Loucy (cell line): ENCODE data around the gene UBE4B.

Experiments used
- H2AFZ ChIP-seq: fragments of 200-600 bp; sonication (generic); 2 replicates; pipeline ENCODE4 v1.6.0; 2016; ENCODE audit warnings: antibody characterized with exemption, mild to moderate bottlenecking, low read length, moderate library complexity
- H3F3A ChIP-seq: fragments of 200-600 bp; 2 replicates; pipeline ENCODE4 v1.6.0; 2016; ENCODE audit warnings: antibody characterized with exemption, low read depth, mild to moderate bottlenecking
- H3K27me3 ChIP-seq: fragments of 200-600 bp; sonication (generic); 2 replicates; pipeline ENCODE4 v1.6.1; 2014; ENCODE audit warnings: low read length, mild to moderate bottlenecking; ENCODE audit not compliant: insufficient read depth, poor library complexity, severe bottlenecking
- H3K36me3 ChIP-seq: fragments of 200-600 bp; sonication (generic); 2 replicates; pipeline ENCODE4 v1.6.1; 2016; ENCODE audit warnings: low read length; ENCODE audit not compliant: insufficient read depth
- H3K4me1 ChIP-seq: fragments of 200-600 bp; sonication (generic); 2 replicates; pipeline ENCODE4 v1.5.1; 2014; ENCODE audit warnings: low read length, mild to moderate bottlenecking; ENCODE audit not compliant: insufficient read depth, poor library complexity, severe bottlenecking
- H3K4me2 ChIP-seq: fragments of 200-600 bp; sonication (generic); 2 replicates; pipeline ENCODE4 v1.6.0; 2014; ENCODE audit warnings: antibody characterized with exemption, low read length, low read depth, mild to moderate bottlenecking; ENCODE audit not compliant: poor library complexity, severe bottlenecking
- H3K4me3 ChIP-seq: fragments of 200-600 bp; sonication (generic); 2 replicates; pipeline ENCODE4 v1.5.1; 2014; ENCODE audit warnings: low read length, mild to moderate bottlenecking, mixed read lengths; ENCODE audit not compliant: poor library complexity, severe bottlenecking
- H3K79me2 ChIP-seq: fragments of 200-600 bp; sonication (generic); 2 replicates; pipeline ENCODE4 v1.6.1; 2014; ENCODE audit warnings: low read length; ENCODE audit not compliant: insufficient read depth
- H3K9ac ChIP-seq: fragments of 200-600 bp; sonication (generic); 2 replicates; pipeline ENCODE4 v1.6.0; 2014; ENCODE audit warnings: mild to moderate bottlenecking, low read depth, low read length, moderate library complexity; ENCODE audit not compliant: poor library complexity, severe bottlenecking
- H3K9me2 ChIP-seq: fragments of 200-600 bp; sonication (generic); replicated peaks from 2 replicates; pipeline ENCODE4 v1.6.1; 2016; ENCODE audit warnings: low read depth, low read length, mixed read lengths
- H3K9me3 ChIP-seq: fragments of 200-600 bp; sonication (generic); 2 replicates; pipeline ENCODE4 v1.6.1; 2014; ENCODE audit warnings: mild to moderate bottlenecking, antibody characterized with exemption, low read length, low read depth; ENCODE audit not compliant: insufficient read depth
- H4K20me1 ChIP-seq: fragments of 200-600 bp; sonication (generic); 2 replicates; pipeline ENCODE4 v1.6.0; 2014; ENCODE audit warnings: antibody characterized with exemption, low read length, mild to moderate bottlenecking; ENCODE audit not compliant: insufficient read depth, poor library complexity, severe bottlenecking
- EZH2phosphoT487 ChIP-seq: fragments of 200-600 bp; IDR thresholded peaks from 2 replicates; pipeline ENCODE4 v1.6.1; 2018; ENCODE audit warnings: antibody characterized with exemption, mild to moderate bottlenecking, moderate library complexity, borderline replicate concordance
- TF ChIP-seq, protein P1 (sequence below): fragments of 200-600 bp; sonication (generic); conservative IDR thresholded peaks from 2 replicates; pipeline ENCODE4 v1.5.1; 2014; ENCODE audit warnings: mild to moderate bottlenecking, antibody characterized with exemption, low read length

Gene UBE4B

DNA sequence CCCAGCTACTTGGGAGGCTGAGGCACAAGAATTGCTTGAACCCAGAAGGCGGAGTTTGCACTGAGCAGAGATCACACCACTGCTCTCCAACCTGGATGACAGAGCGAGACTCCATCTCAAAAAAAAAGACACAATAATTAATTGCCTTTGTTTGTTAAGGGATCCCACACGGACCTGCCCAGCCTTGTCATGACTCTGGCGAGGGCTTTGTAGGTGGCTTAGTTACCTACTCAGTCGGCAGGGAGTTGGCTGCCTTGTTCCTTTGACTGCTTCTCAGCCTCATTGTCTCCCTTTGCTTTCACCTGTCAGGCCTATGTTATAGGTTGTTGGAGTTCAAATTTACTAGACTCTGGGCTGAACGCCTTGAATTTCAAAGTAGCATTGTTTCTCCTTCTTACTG, 82.0 kb downstream of the UBE4B start:
- H3K79me2 ChIP-seq = no peaks in the 10 kb centered on the region

DNA sequence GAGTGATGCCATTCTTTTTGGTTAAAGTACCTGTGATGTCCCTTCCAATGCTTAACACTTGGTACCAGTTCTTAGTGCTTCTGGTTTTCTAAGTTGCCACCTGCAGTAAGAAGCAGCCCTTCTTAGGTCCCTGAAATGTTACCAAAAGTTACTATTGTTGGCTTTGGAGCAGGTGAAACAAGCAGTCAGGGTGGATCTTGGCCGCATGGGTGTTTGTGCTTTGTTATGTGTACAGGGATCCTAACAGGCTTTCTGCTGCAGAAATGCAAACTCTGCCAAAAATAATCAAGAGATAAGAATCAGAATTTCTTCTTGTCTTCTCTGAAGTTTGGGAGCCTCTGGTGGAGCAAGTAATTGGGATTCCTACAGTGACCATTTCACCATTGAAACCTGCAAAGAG, 84.4 kb downstream of the UBE4B start:
- no peak overlapping the region for H3K4me2 ChIP-seq
- no peaks in the 10 kb centered on the region for H4K20me1 ChIP-seq
- H3K9ac ChIP-seq = no peak overlapping the region
- peaks cover 35% of the 10 kb centered on the region; the same call in 1 of the 2 replicates for H3K36me3 ChIP-seq
- no peaks in the 10 kb centered on the region for H3K4me1 ChIP-seq
- no peaks in the 10 kb centered on the region for H3F3A ChIP-seq
- H3K79me2 ChIP-seq = no peaks in the 10 kb centered on the region
- TF ChIP-seq, protein P1, sequence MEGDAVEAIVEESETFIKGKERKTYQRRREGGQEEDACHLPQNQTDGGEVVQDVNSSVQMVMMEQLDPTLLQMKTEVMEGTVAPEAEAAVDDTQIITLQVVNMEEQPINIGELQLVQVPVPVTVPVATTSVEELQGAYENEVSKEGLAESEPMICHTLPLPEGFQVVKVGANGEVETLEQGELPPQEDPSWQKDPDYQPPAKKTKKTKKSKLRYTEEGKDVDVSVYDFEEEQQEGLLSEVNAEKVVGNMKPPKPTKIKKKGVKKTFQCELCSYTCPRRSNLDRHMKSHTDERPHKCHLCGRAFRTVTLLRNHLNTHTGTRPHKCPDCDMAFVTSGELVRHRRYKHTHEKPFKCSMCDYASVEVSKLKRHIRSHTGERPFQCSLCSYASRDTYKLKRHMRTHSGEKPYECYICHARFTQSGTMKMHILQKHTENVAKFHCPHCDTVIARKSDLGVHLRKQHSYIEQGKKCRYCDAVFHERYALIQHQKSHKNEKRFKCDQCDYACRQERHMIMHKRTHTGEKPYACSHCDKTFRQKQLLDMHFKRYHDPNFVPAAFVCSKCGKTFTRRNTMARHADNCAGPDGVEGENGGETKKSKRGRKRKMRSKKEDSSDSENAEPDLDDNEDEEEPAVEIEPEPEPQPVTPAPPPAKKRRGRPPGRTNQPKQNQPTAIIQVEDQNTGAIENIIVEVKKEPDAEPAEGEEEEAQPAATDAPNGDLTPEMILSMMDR = no peak
- TF ChIP-seq EZH2phosphoT487 = no peak
- H2AFZ ChIP-seq = no peak overlapping the region
- H3K9me2 ChIP-seq = no peaks in the 10 kb centered on the region
- H3K4me3 ChIP-seq = no peak overlapping the region
- H3K27me3 ChIP-seq = no peaks in the 10 kb centered on the region
- H3K9me3 ChIP-seq = no peaks in the 10 kb centered on the region

More for the DNA sequence above, 82.0 kb downstream of the UBE4B start:
- no peaks in the 10 kb centered on the region for H3K4me1 ChIP-seq
- no peak for TF ChIP-seq EZH2phosphoT487
- TF ChIP-seq, protein P1 = no peak
- H3K27me3 ChIP-seq = no peaks in the 10 kb centered on the region
- peaks cover 29% of the 10 kb centered on the region; the same call in 1 of the 2 replicates for H3K36me3 ChIP-seq
- H4K20me1 ChIP-seq = no peaks in the 10 kb centered on the region
- H3K9ac ChIP-seq = no peak overlapping the region
- H2AFZ ChIP-seq = no peak overlapping the region
- H3K4me3 ChIP-seq = no peak overlapping the region
- H3K4me2 ChIP-seq = no peak overlapping the region
- H3K9me2 ChIP-seq = no peaks in the 10 kb centered on the region
- H3F3A ChIP-seq = no peaks in the 10 kb centered on the region
- H3K9me3 ChIP-seq = no peaks in the 10 kb centered on the region

DNA sequence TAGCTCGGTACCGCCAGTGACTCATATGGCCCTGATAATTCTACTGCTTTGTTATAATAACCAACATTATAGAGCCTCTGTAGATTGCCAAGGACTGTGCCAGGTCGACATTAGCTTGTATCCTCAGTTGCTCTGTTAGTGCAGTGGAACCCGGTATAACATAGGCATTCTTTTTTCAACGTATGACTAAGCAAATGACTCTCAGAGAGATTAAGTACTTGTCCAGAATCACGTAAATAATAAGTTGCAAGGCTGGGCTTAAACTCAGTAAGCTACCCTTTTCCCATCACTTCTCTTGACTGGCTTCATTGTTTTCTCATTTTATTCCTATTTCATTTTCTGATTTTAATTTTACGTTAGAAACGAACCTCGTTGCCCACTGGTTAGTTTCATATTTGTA, 85.1 kb downstream of the UBE4B start:
- TF ChIP-seq EZH2phosphoT487 = no peak
- TF ChIP-seq, protein P1 = no peak
- Histone ChIP-seq H3K36me3 (peaks cover 36% of the 10 kb centered on the region; the same call in 1 of the 2 replicates), H3K27me3 (no peaks in the 10 kb centered on the region), H3K9me2 (no peaks in the 10 kb centered on the region), H3K4me3 (no peak overlapping the region), H3K9me3 (no peaks in the 10 kb centered on the region), H2AFZ (no peak overlapping the region), H4K20me1 (no peaks in the 10 kb centered on the region), H3K9ac (no peak overlapping the region), H3K4me2 (no peak overlapping the region), H3F3A (no peaks in the 10 kb centered on the region), H3K4me1 (no peaks in the 10 kb centered on the region), H3K79me2 (no peaks in the 10 kb centered on the region)
